ENCODE measurements around the gene TMEM117. TPM values are rescaled to one million over a fixed set of nuclear protein-coding genes. Genes with fewer than 3 reads are reported as not detected.

TMEM117 gene
- total RNA-seq, 1 experiment from 2014 or later = 5.9 TPM

GRCh38 chr12:44155358-44155757 is 319.5 kb downstream of the TMEM117 start:
- H3K4me1 ChIP-seq (ENCODE audit: insufficient read depth, low read length, poor library complexity, severe bottlenecking) = peaks cover 6% of the 10 kb centered on the region
- intact Hi-C loops (cut with micrococcal nuclease; ENCODE audit: unreplicated experiment) = no loop called here
- H3K27ac ChIP-seq (ENCODE audit: low read depth, low read length, poor library complexity, severe bottlenecking) = no peak overlapping the region
- DNase-seq (ENCODE audit: low spot score) = no peak
- H3K36me3 ChIP-seq (ENCODE audit: insufficient read depth, low read length, poor library complexity, severe bottlenecking) = no peaks in the 10 kb centered on the region
- no TSS peak for BruUV-seq (replicated peaks)
- POLR2A ChIA-PET (ENCODE audit: low non-redundant PET) = no interaction called here
- no peaks in the 10 kb centered on the region for H3K9me3 ChIP-seq (ENCODE audit: low read depth, low read length, poor library complexity, severe bottlenecking)
- TF ChIP-seq, protein P1, sequence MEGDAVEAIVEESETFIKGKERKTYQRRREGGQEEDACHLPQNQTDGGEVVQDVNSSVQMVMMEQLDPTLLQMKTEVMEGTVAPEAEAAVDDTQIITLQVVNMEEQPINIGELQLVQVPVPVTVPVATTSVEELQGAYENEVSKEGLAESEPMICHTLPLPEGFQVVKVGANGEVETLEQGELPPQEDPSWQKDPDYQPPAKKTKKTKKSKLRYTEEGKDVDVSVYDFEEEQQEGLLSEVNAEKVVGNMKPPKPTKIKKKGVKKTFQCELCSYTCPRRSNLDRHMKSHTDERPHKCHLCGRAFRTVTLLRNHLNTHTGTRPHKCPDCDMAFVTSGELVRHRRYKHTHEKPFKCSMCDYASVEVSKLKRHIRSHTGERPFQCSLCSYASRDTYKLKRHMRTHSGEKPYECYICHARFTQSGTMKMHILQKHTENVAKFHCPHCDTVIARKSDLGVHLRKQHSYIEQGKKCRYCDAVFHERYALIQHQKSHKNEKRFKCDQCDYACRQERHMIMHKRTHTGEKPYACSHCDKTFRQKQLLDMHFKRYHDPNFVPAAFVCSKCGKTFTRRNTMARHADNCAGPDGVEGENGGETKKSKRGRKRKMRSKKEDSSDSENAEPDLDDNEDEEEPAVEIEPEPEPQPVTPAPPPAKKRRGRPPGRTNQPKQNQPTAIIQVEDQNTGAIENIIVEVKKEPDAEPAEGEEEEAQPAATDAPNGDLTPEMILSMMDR (conservative IDR thresholded peaks at IDR 0.05; ENCODE audit: low read depth, low read length) = no peak
- no peak for TF ChIP-seq EZH2 (IDR thresholded peaks at IDR 0.05; ENCODE audit: borderline replicate concordance, low read depth, low read length, poor library complexity, severe bottlenecking)
- CTCF ChIA-PET = no interaction called here
- H3K4me3 ChIP-seq (ENCODE audit: low read depth, low read length, poor library complexity, severe bottlenecking) = no peak overlapping the region
- no peaks in the 10 kb centered on the region for H3K27me3 ChIP-seq (replicated peaks; ENCODE audit: insufficient read depth, low read depth, low read length, poor library complexity)

- intact Hi-C loops (cut with micrococcal nuclease; ENCODE audit: unreplicated experiment) = no loop called here
- TF ChIP-seq, protein P1 (conservative IDR thresholded peaks at IDR 0.05; ENCODE audit: low read depth, low read length) = no peak
- TF ChIP-seq EZH2 (IDR thresholded peaks at IDR 0.05; ENCODE audit: borderline replicate concordance, low read depth, low read length, poor library complexity, severe bottlenecking) = no peak
- Histone ChIP-seq H3K27ac (ENCODE audit: low read depth, low read length, poor library complexity, severe bottlenecking) (no peak overlapping the region), H3K4me3 (ENCODE audit: low read depth, low read length, poor library complexity, severe bottlenecking) (no peak overlapping the region), H3K36me3 (ENCODE audit: insufficient read depth, low read length, poor library complexity, severe bottlenecking) (no peaks in the 10 kb centered on the region), H3K9me3 (ENCODE audit: low read depth, low read length, poor library complexity, severe bottlenecking) (no peaks in the 10 kb centered on the region), H3K27me3 (replicated peaks; ENCODE audit: insufficient read depth, low read depth, low read length, poor library complexity) (no peaks in the 10 kb centered on the region), H3K4me1 (ENCODE audit: insufficient read depth, low read length, poor library complexity, severe bottlenecking) (peaks cover 6% of the 10 kb centered on the region)
- DNase-seq (ENCODE audit: low spot score) = no peak
- no TSS peak for BruUV-seq (replicated peaks)
- ChIA-PET POLR2A (ENCODE audit: low non-redundant PET) (no interaction called here), CTCF (no interaction called here)
These were observed 321.5 kb downstream of the TMEM117 start for GRCh38 chr12:44157359-44157758.

GRCh38 chr12:44158746-44159145 is 322.9 kb downstream of the TMEM117 start:
- Histone ChIP-seq H3K9me3 (ENCODE audit: low read depth, low read length, poor library complexity, severe bottlenecking) (no peaks in the 10 kb centered on the region), H3K27ac (ENCODE audit: low read depth, low read length, poor library complexity, severe bottlenecking) (no peak overlapping the region), H3K4me1 (ENCODE audit: insufficient read depth, low read length, poor library complexity, severe bottlenecking) (peaks cover 5% of the 10 kb centered on the region), H3K4me3 (ENCODE audit: low read depth, low read length, poor library complexity, severe bottlenecking) (no peak overlapping the region), H3K36me3 (ENCODE audit: insufficient read depth, low read length, poor library complexity, severe bottlenecking) (no peaks in the 10 kb centered on the region), H3K27me3 (replicated peaks; ENCODE audit: insufficient read depth, low read depth, low read length, poor library complexity) (no peaks in the 10 kb centered on the region)
- intact Hi-C loops (cut with micrococcal nuclease; ENCODE audit: unreplicated experiment) = no loop called here
- TF ChIP-seq, protein P1 (conservative IDR thresholded peaks at IDR 0.05; ENCODE audit: low read depth, low read length) = no peak
- no peak for TF ChIP-seq EZH2 (IDR thresholded peaks at IDR 0.05; ENCODE audit: borderline replicate concordance, low read depth, low read length, poor library complexity, severe bottlenecking)
- no TSS peak for BruUV-seq (replicated peaks)
- ChIA-PET CTCF (no interaction called here), POLR2A (ENCODE audit: low non-redundant PET) (no interaction called here)
- DNase-seq (ENCODE audit: low spot score) = no peak

Data from A673 (cell line).